CD4-positive, alpha-beta T cell (primary cell): ENCODE measurements around the gene PLXNA2. TPM values are rescaled to one million over a fixed set of nuclear protein-coding genes. Genes with fewer than 3 reads are reported as not detected.

Source experiments
- ATAC-seq: fragments of 200-7000 bp; cut with Tn5 transposase; one replicate; pipeline ENCODE4 v1.10.0; 2022; ENCODE audit warnings: mild to moderate bottlenecking; ENCODE audit not compliant: poor library complexity
- CTCF ChIA-PET: fragments of 350-600 bp; sonication (Branson Sonifier 250); formaldehyde crosslinking; loops from one replicate; lab custom pipeline; 2021; ENCODE audit warnings: antibody characterized with exemption, inconsistent platforms; lab: Charles Lee
- POLR2A ChIA-PET: fragments of 350-600 bp; sonication (Branson Sonifier 250); formaldehyde crosslinking; loops from one replicate; lab custom pipeline; 2021; ENCODE audit warnings: antibody characterized with exemption, inconsistent platforms; lab: Charles Lee
- DNase-seq, 14 experiments: peaks; one replicate each; pipeline ENCODE4 v3.0.0-alpha.2; 2013 to 2020; ENCODE audit warnings: mixed read lengths in 2 of 14
- H3K27ac ChIP-seq, 2 donors: one replicate each; pipeline versions ENCODE4 v1.5.1 to v1.7.0; 2013; ENCODE audit warnings: low read length in 2 of 2, low read depth in 1 of 2, mild to moderate bottlenecking in 1 of 2
- H3K27me3 ChIP-seq, 2 experiments: 1 replicate in 1 of 2; 2 replicates in 1 of 2; pipeline versions ENCODE4 v1.6.1 to v1.7.0; 2013; ENCODE audit warnings: low read length in 2 of 2, control low read depth in 1 of 2, mild to moderate bottlenecking in 1 of 2, moderate library complexity in 1 of 2; ENCODE audit not compliant: insufficient read depth in 2 of 2, control insufficient read depth in 1 of 2
- H3K36me3 ChIP-seq: one replicate; pipeline ENCODE4 v1.6.1; 2013; ENCODE audit warnings: low read length, control low read depth; ENCODE audit not compliant: insufficient read depth
- H3K4me1 ChIP-seq: one replicate; pipeline ENCODE4 v1.6.1; 2013; ENCODE audit warnings: low read length, control low read depth; ENCODE audit not compliant: insufficient read depth
- H3K4me3 ChIP-seq: one replicate; pipeline ENCODE4 v1.5.1; 2013; ENCODE audit warnings: mild to moderate bottlenecking, low read length, moderate library complexity
- H3K9me3 ChIP-seq, 2 experiments: 1 replicate in 1 of 2; 2 replicates in 1 of 2; pipeline versions ENCODE4 v1.6.1 to v1.7.0; 2013; ENCODE audit warnings: low read length in 2 of 2, mild to moderate bottlenecking in 2 of 2, control low read depth in 1 of 2, moderate library complexity in 1 of 2; ENCODE audit not compliant: control insufficient read depth in 1 of 2, insufficient read depth in 1 of 2
- H3K27ac Mint-ChIP-seq: one replicate; pipeline ENCODE4 v1.8.0; 2020; ENCODE audit warnings: mixed read lengths
- H3K27me3 Mint-ChIP-seq: one replicate; pipeline ENCODE4 v1.8.0; 2021; ENCODE audit warnings: mixed read lengths
- H3K36me3 Mint-ChIP-seq: one replicate; pipeline ENCODE4 v1.8.0; 2021; ENCODE audit warnings: low read depth, mixed read lengths
- H3K4me1 Mint-ChIP-seq: one replicate; pipeline ENCODE4 v1.8.0; 2021; ENCODE audit warnings: low read depth, mixed read lengths
- H3K4me3 Mint-ChIP-seq: one replicate; pipeline ENCODE4 v1.8.0; 2020; ENCODE audit warnings: mild to moderate bottlenecking, mixed read lengths
- H3K9me3 Mint-ChIP-seq: one replicate; pipeline ENCODE4 v1.8.0; 2020; ENCODE audit warnings: mixed read lengths
- CTCF ChIP-seq: fragments of 200-600 bp; IDR thresholded peaks from one replicate; pipeline ENCODE4 v1.8.0; 2022; ENCODE audit warnings: antibody characterized with exemption, mild to moderate bottlenecking
- intact Hi-C, 2 experiments: fragments of 100-400 bp; cut with DNase I in 1 of 2; cut with micrococcal nuclease in 1 of 2; formaldehyde crosslinking; loops; one replicate each; pipeline versions ENCODE4 v1.15.1 to v1.9.0; 2023 to 2025; cut with DNase I, micrococcal nuclease
- total RNA-seq, 174 experiments: library from RNA in 2 of 174; stranded (reverse) in 2 of 174; gene quantifications; one replicate each; pipeline ENCODE4 v1.2.3 and lab custom pipeline; 2021 to 2026

Gene PLXNA2
- total RNA-seq, 2 experiments from 2014 or later = 0.75 to 0.77 TPM

GRCh38 chr1:208248307-208248801 is 4.2 kb upstream of the PLXNA2 start:
- ATAC-seq (no peak), DNase-seq (no peak)
- no peak overlapping the region for H3K4me3 Mint-ChIP-seq
- H3K36me3 Mint-ChIP-seq = no peaks in the 10 kb centered on the region
- Histone ChIP-seq H3K27me3 (peaks cover 0 to 18% of the 10 kb centered on the region in 2 experiments), H3K9me3 (no peaks in the 10 kb centered on the region), H3K36me3 (no peaks in the 10 kb centered on the region), H3K27ac (no peak overlapping the region), H3K4me1 (peaks cover 9% of the 10 kb centered on the region), H3K4me3 (no peak overlapping the region)
- no peaks in the 10 kb centered on the region for H3K9me3 Mint-ChIP-seq
- POLR2A ChIA-PET = no interaction called here
- no peak overlapping the region for H3K27ac Mint-ChIP-seq
- peaks cover 21% of the 10 kb centered on the region for H3K27me3 Mint-ChIP-seq
- CTCF ChIA-PET = no interaction called here
- no peak for TF ChIP-seq CTCF
- H3K4me1 Mint-ChIP-seq = peaks cover 10% of the 10 kb centered on the region
- intact Hi-C loops = loop anchor here in 1 of 2 experiments (5.0 to 10.0 kb wide), 2 partner anchors 116 to 374 kb away; no protein-coding TSS in a partner anchor

- Mint-ChIP-seq H3K9me3 (no peaks in the 10 kb centered on the region), H3K27ac (no peak overlapping the region), H3K4me1 (peaks cover 10% of the 10 kb centered on the region), H3K36me3 (no peaks in the 10 kb centered on the region), H3K27me3 (peaks cover 20% of the 10 kb centered on the region), H3K4me3 (no peak overlapping the region)
- H3K36me3 ChIP-seq = no peaks in the 10 kb centered on the region
- intact Hi-C loops = loop anchor here in 1 of 2 experiments (5.0 to 10.0 kb wide), 2 partner anchors 115 to 373 kb away; no protein-coding TSS in a partner anchor
- CTCF ChIA-PET = no interaction called here
- no peaks in the 10 kb centered on the region for H3K9me3 ChIP-seq
- peaks cover 4 to 21% of the 10 kb centered on the region in 2 experiments for H3K27me3 ChIP-seq
- ATAC-seq = no peak
- peaks cover 14% of the 10 kb centered on the region for H3K4me1 ChIP-seq
- POLR2A ChIA-PET = no interaction called here
- H3K27ac ChIP-seq = no peak overlapping the region
- DNase-seq = no peak
- no peak overlapping the region for H3K4me3 ChIP-seq
- TF ChIP-seq CTCF = no peak
These were observed 3.5 kb upstream of the PLXNA2 start for GRCh38 chr1:208247696-208248095.

- H3K27ac ChIP-seq = peak overlapping the region in 1 of 2 donors; percentile 23
- H3K27me3 ChIP-seq = peaks cover 17 to 27% of the 10 kb centered on the region in 2 experiments
- ChIA-PET POLR2A (interaction anchor here (0.7 to 2.2 kb wide), 7 partner anchors 9 to 1191 kb away, joined by 3 to 14 read pairs (median 5); no protein-coding TSS in a partner anchor), CTCF (interaction anchor here (0.7 to 3.4 kb wide), 6 partner anchors 10 to 225 kb away, joined by 3 to 38 read pairs (median 4); no protein-coding TSS in a partner anchor)
- peak; percentile 66 for ATAC-seq
- peak overlapping the region; percentile 77 for H3K4me3 ChIP-seq
- peak overlapping the region; percentile 12 for H3K27ac Mint-ChIP-seq
- peak overlapping the region; percentile 91 for H3K4me3 Mint-ChIP-seq
- H3K27me3 Mint-ChIP-seq = peaks cover 22% of the 10 kb centered on the region
- no peaks in the 10 kb centered on the region for H3K36me3 Mint-ChIP-seq
- peaks cover 10% of the 10 kb centered on the region for H3K4me1 Mint-ChIP-seq
- peaks cover 15% of the 10 kb centered on the region for H3K4me1 ChIP-seq
- no peaks in the 10 kb centered on the region for H3K36me3 ChIP-seq
- intact Hi-C loops = loop anchor here (1.0 to 10.0 kb wide), 4 partner anchors 112 to 370 kb away; no protein-coding TSS in a partner anchor
- H3K9me3 Mint-ChIP-seq = no peaks in the 10 kb centered on the region
- TF ChIP-seq CTCF = peak; percentile 82
- peak; percentile 52 to 86 (median 70) for DNase-seq
- H3K9me3 ChIP-seq = no peaks in the 10 kb centered on the region
These were observed 1.1 kb upstream of the PLXNA2 start for GRCh38 chr1:208245185-208245705.
